GM21381 (cell line): Measurements from ENCODE around the gene SLC2A8.

Experiments used
- ATAC-seq: cut with Tn5 transposase; IDR thresholded peaks from one replicate; pipeline ENCODE4 v1.9.1; 2021; ENCODE audit warnings: mild to moderate bottlenecking, moderate library complexity; ENCODE audit not compliant: unreplicated experiment

The SLC2A8 gene

GRCh38 chr9:127451858-127452656, 55.1 kb downstream of the SLC2A8 start:
- peak; percentile 8 for ATAC-seq

GRCh38 chr9:127452691-127453090, 55.7 kb downstream of the SLC2A8 start:
- no peak for ATAC-seq

- no peak for ATAC-seq
These were observed 58.5 kb downstream of the SLC2A8 start for GRCh38 chr9:127455324-127455992.

GRCh38 chr9:127457191-127457878, 60.4 kb downstream of the SLC2A8 start:
- no peak for ATAC-seq
